Stimulated activated CD4-positive, alpha-beta T cell treated with anti-CD3 and anti-CD28 coated beads, Interleukin-1b, Interleukin-23, amount 100 ng/mL, for 1 hour (primary cell): Measurements from ENCODE around the gene OTUB1.
A peak's percentile ranks its signal among the peaks of the same experiment; 100 is the strongest.
"Not testable (repeated sequence)": the region's sequence is repeated elsewhere in the genome, so short reads cannot be mapped to it uniquely, and the experiment has no call there.

Source experiments
- DNase-seq, 2 donors: peaks; one replicate each; pipeline ENCODE4 v3.0.0-alpha.2; 2020; ENCODE audit warnings: low read depth in 2 of 2

Gene OTUB1

GRCh38 chr11:63986156-63986931, at the start of gene OTUB1:
Gene OTUB1, plus strand, starts transcription at chr11:63986438. Its CDS starts 19 bp downstream, at chr11:63986457.
- DNase-seq: peak; percentile 61 to 72

- no peak for DNase-seq
Measured at GRCh38 chr11:63937713-63938478, 48.3 kb upstream of the OTUB1 start.

GRCh38 chr11:63938479-63939396, 47.5 kb upstream of the OTUB1 start, which contains the start of gene NAA40:
Gene NAA40, plus strand, starts transcription at chr11:63939002. Its CDS starts 95 bp downstream, at chr11:63939097.
- peak; percentile 73 to 83 for DNase-seq

- DNase-seq: no peak
Measured at GRCh38 chr11:63939397-63939891, 46.8 kb upstream of the OTUB1 start.

GRCh38 chr11:63940786-63941185, 45.5 kb upstream of the OTUB1 start:
- DNase-seq: no peak

GRCh38 chr11:63941901-63942300, 44.3 kb upstream of the OTUB1 start:
- no peak for DNase-seq

GRCh38 chr11:63942803-63943202, 43.4 kb upstream of the OTUB1 start:
- no peak for DNase-seq

GRCh38 chr11:63944987-63945386, 41.3 kb upstream of the OTUB1 start:
- DNase-seq: no peak

GRCh38 chr11:63945477-63946163, 40.6 kb upstream of the OTUB1 start:
- peak in 1 of 2 donors; percentile 34 for DNase-seq

GRCh38 chr11:63951779-63952536, 34.3 kb upstream of the OTUB1 start:
- DNase-seq: no peak

GRCh38 chr11:63952570-63952969, 33.7 kb upstream of the OTUB1 start:
- DNase-seq: no peak

GRCh38 chr11:63958008-63958407, 28.2 kb upstream of the OTUB1 start:
- DNase-seq: no peak

- DNase-seq: no peak
Measured at GRCh38 chr11:63961608-63962412, 24.4 kb upstream of the OTUB1 start.

- not testable (repeated sequence) for DNase-seq
Measured at GRCh38 chr11:63963895-63964294, 22.3 kb upstream of the OTUB1 start.

GRCh38 chr11:63966444-63966843, 19.8 kb upstream of the OTUB1 start:
- DNase-seq: no peak

- no peak for DNase-seq
Measured at GRCh38 chr11:63969461-63969860, 16.8 kb upstream of the OTUB1 start.

GRCh38 chr11:63970902-63971301, 15.3 kb upstream of the OTUB1 start:
- no peak for DNase-seq

GRCh38 chr11:63973912-63974258, 12.4 kb upstream of the OTUB1 start:
- DNase-seq: not testable (repeated sequence)
